Epithelial cell of prostate (primary cell): ENCODE results near the gene ARRDC3.
"Not testable (repeated sequence)": the region's sequence is repeated elsewhere in the genome, so short reads cannot be mapped to it uniquely, and the experiment has no call there.

ENCODE experiments used
- DNase-seq: peaks from one replicate; pipeline ENCODE4 v3.0.0-alpha.2; 2011; ENCODE audit warnings: low read depth, low spot score
- H3K27ac ChIP-seq: fragments of 450-650 bp; 2 replicates; pipeline ENCODE4 v1.5.1; 2017; ENCODE audit warnings: mild to moderate bottlenecking

ARRDC3 gene

DNA sequence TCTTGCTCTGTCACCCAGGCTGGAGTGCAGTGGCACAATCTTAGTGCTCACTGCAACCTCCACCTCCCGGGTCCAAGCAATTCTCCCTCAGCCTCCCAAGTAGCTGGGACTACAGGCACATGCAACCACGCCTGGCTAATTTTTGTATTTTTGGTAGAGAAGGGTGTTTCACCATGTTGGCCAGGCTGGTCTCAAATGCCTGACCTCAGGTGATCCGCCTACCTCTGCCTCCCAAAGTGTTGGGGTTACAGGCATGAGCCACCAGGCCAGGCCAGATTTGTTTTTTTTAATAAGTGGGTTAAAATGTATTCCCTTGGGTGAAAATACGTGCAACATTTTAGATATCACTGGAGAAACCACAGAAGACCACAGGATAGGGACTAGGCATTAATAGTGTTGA lies 60.1 kb downstream of the ARRDC3 start:
- not testable (repeated sequence) for H3K27ac ChIP-seq, DNase-seq

DNA sequence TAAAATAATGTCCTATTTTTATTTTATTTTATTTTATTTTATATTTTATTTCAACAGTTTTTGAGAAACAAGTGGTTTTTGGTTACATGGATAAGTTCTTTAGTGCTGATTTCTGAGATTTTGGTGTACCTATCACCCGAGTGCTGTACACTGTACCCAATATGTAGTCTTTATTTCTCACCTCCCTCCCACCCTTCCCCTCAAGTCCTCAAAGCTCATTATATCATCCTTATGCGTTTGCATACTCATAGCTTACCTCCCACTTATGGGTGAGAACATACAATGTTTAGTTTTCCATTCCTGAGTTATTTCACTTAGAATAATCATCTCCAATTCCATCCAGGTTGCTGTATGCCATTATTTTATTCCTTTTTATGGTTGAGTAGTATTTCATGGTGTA lies 63.5 kb downstream of the ARRDC3 start:
- DNase-seq, result no peak
- no peak overlapping the region for H3K27ac ChIP-seq

DNA sequence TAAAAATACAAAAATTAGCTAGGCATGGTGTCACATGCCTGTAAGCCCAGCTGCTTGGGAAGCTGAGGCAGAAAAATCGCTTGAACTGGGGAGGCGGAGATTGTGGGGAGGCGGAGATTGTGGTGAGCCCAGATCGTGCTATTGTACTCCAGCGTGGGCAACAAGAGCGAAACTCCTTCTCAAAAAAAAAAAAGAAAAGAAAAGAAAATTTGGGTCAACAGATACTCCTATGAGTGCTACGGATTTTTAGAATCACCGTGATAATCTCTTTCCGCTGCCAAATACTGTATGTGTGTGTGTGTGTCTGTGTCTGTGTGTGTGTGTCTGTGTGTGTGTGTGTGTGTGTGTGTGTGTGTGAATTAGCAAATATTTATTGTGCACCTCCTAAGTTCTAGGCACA lies 64.4 kb downstream of the ARRDC3 start:
- H3K27ac ChIP-seq, result no peak overlapping the region
- DNase-seq, result no peak
